GM18873 (cell line): ENCODE measurements around the gene ATP6V0C.
A peak's percentile ranks its signal among the peaks of the same experiment; 100 is the strongest.

Experiments
- ATAC-seq: cut with Tn5 transposase; IDR thresholded peaks from one replicate; pipeline ENCODE4 v1.9.1; 2021; ENCODE audit warnings: mild to moderate bottlenecking, moderate library complexity, moderate number of reproducible peaks; ENCODE audit not compliant: unreplicated experiment, low FRiP score

ATP6V0C gene

DNA sequence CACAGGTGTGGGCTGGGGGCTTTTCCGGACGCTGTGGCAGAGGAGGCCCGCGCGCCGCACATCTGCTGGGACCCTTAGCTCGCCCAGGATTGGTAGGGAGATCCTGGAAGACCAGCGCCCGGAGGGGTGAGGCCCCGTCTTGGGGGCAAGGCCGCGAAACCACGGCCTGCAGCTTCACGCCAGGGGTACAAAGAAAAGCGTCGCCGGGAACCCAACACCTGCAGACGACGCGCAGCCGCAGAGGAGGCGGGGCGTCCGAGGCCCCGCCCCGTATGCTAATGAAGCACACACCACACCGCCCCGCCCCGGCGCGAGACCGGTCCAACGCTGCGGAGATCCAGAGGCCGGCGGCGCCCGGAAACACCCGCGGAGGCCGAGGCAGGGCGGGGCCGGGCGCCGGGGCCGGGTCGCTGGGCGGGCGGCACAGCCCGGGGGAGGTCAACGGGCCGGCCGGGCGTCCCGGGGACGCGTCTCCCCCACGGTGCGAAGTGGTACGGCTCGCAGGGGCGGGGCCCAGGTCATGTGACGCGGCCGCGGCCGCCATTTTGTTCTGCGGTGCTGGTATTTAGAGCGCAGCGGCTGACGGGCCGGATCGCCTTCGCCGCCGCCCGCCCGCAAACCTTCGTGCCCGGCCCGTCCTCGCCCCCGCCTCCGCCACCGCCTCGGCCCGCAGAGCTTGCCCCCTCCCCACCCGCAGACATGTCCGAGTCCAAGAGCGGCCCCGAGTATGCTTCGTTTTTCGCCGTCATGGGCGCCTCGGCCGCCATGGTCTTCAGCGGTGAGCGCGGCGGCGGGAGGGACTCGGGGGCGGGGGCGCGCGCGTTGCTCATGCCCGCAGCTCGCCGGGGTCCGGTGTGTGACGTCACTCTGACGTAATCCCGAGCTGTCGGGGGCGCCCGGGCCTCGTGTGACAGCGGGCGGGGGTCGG, at the start of gene ATP6V0C:
Gene ATP6V0C, plus strand, starts transcription at position 548 of the 928 bp plus-strand sequence. Its CDS starts 152 bp downstream, at position 700.
- ATAC-seq: peak; percentile 40

GRCh38 chr16:2464333-2464732, 49.4 kb upstream of the ATP6V0C start:
- ATAC-seq: no peak

- ATAC-seq: no peak
Observed at GRCh38 chr16:2465653-2466415, 47.9 kb upstream of the ATP6V0C start.

DNA sequence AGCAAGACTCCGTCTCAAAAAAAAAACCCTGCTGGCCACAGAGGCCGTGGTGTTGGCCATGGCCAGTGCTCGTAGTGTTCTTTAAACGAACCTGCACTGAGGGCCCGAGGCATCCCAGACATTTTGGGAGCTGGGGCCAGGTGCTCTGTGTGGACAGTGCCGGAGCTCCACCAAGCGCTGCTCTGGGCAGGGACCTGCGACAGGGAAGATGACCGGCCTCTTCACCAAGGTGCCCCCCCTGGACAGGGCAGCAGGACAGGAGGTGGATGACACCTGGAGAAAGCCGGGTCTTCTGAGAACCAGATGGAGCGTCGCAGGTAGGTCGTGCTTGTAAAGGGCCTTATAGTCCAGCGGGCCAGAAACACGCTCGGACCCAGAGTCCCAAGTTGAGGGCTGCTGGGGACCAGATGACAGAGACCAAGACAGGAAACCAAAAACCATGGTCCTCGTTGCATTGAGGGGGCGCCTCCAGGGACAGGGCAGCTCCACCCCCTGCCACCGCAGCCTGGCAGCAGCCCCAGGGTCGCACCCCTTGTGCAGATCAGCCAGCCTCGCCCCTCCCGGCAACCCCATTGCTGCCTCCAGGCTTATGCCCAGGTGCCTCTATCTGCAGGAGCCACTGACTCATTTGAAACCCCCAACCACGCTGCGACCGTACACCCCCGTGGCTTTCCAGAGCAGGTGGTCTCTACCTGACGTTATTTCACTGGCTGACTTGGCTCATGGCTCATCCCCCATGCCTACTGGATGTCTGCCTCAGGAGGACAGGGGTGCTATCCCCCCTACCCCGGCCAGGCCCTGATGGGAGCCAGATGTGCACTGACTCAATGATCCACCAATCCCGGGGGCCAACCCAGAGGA, 46.9 kb upstream of the ATP6V0C start:
- ATAC-seq: no peak

DNA sequence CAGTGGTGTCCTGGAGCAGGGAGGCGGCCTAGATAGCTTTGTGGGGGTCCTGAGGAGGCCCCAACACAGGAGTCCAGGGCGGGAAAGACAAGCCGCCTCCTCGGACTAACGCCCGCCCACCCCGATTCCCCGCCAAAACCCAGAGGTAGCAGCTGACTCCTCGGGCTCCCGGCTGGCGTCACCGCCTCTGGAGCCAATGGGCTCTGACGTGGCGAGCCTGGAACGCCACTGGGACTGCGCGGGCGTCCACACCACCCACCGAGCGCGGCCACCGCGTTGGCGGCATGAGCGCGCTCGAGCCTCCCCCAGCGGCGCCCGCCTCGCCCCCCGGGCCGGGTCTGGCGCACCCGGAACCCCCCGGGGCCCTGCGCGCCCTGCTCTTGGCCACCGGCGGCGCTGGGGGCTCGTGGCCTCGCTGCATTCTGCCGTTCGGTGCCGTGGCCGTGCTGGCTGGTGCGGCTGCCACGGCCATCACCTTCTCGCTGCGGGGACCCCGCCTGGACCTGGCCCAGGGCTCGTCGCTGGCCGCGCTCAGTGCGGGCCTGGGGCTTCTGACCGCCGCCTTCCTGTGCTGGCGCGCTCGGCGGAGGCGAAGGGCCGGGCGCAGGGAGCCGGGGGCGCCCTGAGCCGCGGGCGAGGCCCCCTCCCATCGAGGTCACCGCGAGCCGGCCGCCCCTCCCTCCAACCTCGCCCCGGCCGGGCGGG, 46.1 kb upstream of the ATP6V0C start:
- no peak for ATAC-seq

GRCh38 chr16:2468233-2468724, 45.5 kb upstream of the ATP6V0C start:
- ATAC-seq: no peak

DNA sequence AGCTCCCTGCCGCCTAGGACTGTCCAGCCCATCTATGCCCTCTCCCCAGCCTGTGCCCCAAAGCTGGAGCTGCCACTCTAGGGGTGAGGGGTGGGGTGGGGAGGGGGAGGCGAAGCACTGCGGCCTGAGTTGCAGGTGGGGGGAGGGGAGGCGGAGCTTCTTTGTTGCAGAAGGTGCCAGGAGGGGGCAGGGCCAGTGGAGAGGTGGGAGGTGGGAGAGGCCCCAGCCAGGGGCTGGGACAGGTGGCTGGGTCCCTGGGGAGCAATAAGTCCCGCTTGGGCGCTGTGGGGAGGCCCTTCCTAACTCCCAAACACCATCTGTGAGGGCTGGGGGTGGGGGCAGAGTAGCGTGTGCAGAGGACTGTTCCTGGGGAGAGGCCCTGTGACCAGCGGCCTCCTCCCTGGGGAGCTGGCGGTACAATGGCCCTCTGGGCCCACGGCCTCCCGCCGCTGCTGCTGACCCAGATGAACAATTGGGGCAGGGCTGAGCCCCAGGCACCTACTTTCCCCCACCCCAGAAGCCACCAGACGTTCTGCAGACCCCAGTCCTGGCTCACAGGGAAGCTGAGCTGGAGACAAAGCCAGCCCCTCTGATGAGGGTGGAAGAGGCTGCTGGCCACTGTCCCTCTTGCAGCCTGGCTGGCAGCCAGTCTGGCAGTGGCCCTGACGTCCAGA, 44.9 kb upstream of the ATP6V0C start:
- ATAC-seq: no peak

GRCh38 chr16:2469399-2470233, 44.1 kb upstream of the ATP6V0C start:
- no peak for ATAC-seq

DNA sequence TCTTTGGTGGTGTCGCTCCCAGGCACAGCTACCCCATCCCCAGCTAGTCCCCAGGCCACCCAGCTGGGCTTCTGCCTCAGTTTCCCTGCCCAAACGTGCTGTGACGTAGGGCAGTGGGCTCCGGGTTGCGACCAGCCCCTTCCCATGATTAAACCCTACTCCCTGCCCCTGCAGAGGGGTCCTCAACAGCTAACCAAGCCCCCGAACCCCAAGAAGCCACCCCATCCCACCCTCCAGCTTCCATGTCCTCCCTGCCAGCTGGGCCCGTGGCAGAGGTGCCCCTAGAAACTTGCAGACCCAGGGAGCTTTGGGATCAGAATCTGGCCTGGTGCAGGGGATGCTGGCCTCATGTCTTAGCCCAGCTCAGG, 43.5 kb upstream of the ATP6V0C start:
- ATAC-seq: no peak

GRCh38 chr16:2470603-2471015, 43.1 kb upstream of the ATP6V0C start:
- no peak for ATAC-seq

GRCh38 chr16:2471016-2471652, 42.6 kb upstream of the ATP6V0C start, which contains the start of gene NTN3:
Gene NTN3, plus strand, starts transcription at chr16:2471297. Its CDS starts 405 bp downstream, at chr16:2471702.
- no peak for ATAC-seq

- no peak for ATAC-seq
Observed at GRCh38 chr16:2471653-2472487, 41.9 kb upstream of the ATP6V0C start.

DNA sequence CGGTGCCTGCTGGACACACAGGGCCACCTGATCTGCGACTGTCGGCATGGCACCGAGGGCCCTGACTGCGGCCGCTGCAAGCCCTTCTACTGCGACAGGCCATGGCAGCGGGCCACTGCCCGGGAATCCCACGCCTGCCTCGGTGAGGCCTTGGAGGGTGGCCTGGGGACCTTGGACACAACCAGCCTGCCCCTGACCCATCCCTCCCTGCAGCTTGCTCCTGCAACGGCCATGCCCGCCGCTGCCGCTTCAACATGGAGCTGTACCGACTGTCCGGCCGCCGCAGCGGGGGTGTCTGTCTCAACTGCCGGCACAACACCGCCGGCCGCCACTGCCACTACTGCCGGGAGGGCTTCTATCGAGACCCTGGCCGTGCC, 41.3 kb upstream of the ATP6V0C start:
- no peak for ATAC-seq

DNA sequence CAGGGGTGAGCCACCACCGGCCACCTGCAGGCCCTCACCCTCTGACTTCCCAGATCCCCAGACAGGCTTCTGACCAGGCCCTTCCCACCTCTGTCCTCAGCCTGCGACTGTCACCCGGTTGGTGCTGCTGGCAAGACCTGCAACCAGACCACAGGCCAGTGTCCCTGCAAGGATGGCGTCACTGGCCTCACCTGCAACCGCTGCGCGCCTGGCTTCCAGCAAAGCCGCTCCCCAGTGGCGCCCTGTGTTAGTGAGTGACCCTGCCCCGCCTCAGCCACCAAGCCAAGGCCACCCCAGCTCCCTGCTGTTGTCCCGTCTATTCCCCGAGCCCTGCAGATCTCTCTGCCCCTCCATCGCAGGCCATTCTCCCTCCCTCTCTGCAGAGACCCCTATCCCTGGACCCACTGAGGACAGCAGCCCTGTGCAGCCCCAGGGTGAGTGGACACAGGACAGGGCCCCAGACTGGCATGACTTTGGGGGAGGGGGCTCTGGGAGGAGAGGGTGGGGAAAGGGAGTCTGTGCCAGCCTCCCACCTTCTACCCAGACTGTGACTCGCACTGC, 40.8 kb upstream of the ATP6V0C start:
- ATAC-seq: no peak

DNA sequence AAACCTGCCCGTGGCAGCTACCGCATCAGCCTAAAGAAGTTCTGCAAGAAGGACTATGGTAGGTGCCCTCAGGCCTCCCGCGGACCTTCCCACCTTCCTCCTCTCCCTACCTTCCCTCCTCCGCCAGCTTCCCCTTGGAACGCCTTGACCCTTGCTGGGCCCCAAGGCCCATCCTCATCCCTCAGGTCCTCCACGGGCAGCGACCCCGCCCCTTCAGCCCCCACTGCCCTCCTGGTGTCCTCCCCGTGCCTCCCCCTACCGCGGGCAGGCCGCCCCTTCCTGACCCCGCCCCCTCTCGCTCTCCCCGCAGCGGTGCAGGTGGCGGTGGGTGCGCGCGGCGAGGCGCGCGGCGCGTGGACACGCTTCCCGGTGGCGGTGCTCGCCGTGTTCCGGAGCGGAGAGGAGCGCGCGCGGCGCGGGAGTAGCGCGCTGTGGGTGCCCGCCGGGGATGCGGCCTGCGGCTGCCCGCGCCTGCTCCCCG, 40.3 kb upstream of the ATP6V0C start:
- no peak for ATAC-seq
